Breast epithelium (tissue), 3 donors: ENCODE measurements around the gene ERVW-1.

Experiments used
- CTCF ChIP-seq, 3 donors: fragments of 450-650 bp; IDR thresholded peaks; one replicate each; pipeline ENCODE4 v1.5.1; 2016 to 2017; ENCODE audit warnings: antibody characterized with exemption in 3 of 3, mild to moderate bottlenecking in 3 of 3, moderate library complexity in 3 of 3
- POLR2A ChIP-seq: fragments of 450-650 bp; IDR thresholded peaks from one replicate; pipeline ENCODE4 v1.6.1; 2016; ENCODE audit warnings: antibody characterized with exemption, mild to moderate bottlenecking, moderate library complexity

GRCh38 chr7:92498557-92498956 is 20.8 kb upstream of the ERVW-1 start:
- TF ChIP-seq POLR2A (no peak), CTCF (IDR thresholded peaks at IDR 0.05) (no peak)
